Measurements from ENCODE around the gene SNAI3. TPM values are rescaled to one million over a fixed set of nuclear protein-coding genes. Genes with fewer than 3 reads are reported as not detected.
A peak's percentile ranks its signal among the peaks of the same experiment; 100 is the strongest.

Gene SNAI3
- total RNA-seq, 1 experiment from 2014 or later, result not detected

- H3K4me3 ChIP-seq (ENCODE audit: low read depth in 2 of 2, low read length in 2 of 2), result no peak overlapping the region
- intact Hi-C loops (cut with micrococcal nuclease; ENCODE audit: unreplicated experiment) (no loop called here), in situ Hi-C loops (cut with HindIII; ENCODE audit: low pct_unique_long_range_greater_than_20kb, low sequenced_read_pairs) (no loop called here)
- ATAC-seq (no peak), DNase-seq (ENCODE audit: low read depth, low spot score) (no peak)
- H3K36me3 ChIP-seq (ENCODE audit: control insufficient read depth, insufficient read depth, low read length), result no peaks in the 10 kb centered on the region
- H3K27ac ChIP-seq (ENCODE audit: low read length), result no peak overlapping the region
- BruUV-seq (replicated peaks), result no TSS peak
- no peak for TF ChIP-seq TCF7L2 (IDR thresholded peaks at IDR 0.05; ENCODE audit: low read depth, low read length)
- no peak for TF ChIP-seq POLR2AphosphoS5 (IDR thresholded peaks at IDR 0.05; ENCODE audit: low read depth, low read length)
- no peak for TF ChIP-seq CTCF (IDR thresholded peaks at IDR 0.05)
- no peak for TF ChIP-seq REST (IDR thresholded peaks at IDR 0.05; ENCODE audit: insufficient read depth in 1 of 2, low read depth in 2 of 2, low read length in 1 of 2)
- TF ChIP-seq SIN3A (IDR thresholded peaks at IDR 0.05; ENCODE audit: borderline replicate concordance, insufficient read depth, low read depth, low read length), result no peak
- H3K27me3 ChIP-seq (ENCODE audit: control insufficient read depth, insufficient read depth, low read length), result no peaks in the 10 kb centered on the region
- CTCF ChIA-PET, result interaction anchor here (0.6 kb wide), 1 partner anchor 535 kb away, joined by 4 read pairs; no protein-coding TSS in a partner anchor
- no peaks in the 10 kb centered on the region for H3K9me3 ChIP-seq (ENCODE audit: control insufficient read depth, insufficient read depth, low read depth, low read length)
- H3K4me1 ChIP-seq (ENCODE audit: control insufficient read depth, insufficient read depth, low read length), result no peaks in the 10 kb centered on the region
- POLR2A ChIA-PET, result no interaction called here
Observed at GRCh38 chr16:88629835-88630234, 56.5 kb downstream of the SNAI3 start.

- no peaks in the 10 kb centered on the region for H3K9me3 ChIP-seq (ENCODE audit: control insufficient read depth, insufficient read depth, low read depth, low read length)
- H3K4me3 ChIP-seq (ENCODE audit: low read depth in 2 of 2, low read length in 2 of 2), result no peak overlapping the region
- H3K36me3 ChIP-seq (ENCODE audit: control insufficient read depth, insufficient read depth, low read length), result no peaks in the 10 kb centered on the region
- TF ChIP-seq CTCF (IDR thresholded peaks at IDR 0.05), result peak; percentile 74
- TF ChIP-seq REST (IDR thresholded peaks at IDR 0.05; ENCODE audit: insufficient read depth in 1 of 2, low read depth in 2 of 2, low read length in 1 of 2), result no peak
- no peaks in the 10 kb centered on the region for H3K27me3 ChIP-seq (ENCODE audit: control insufficient read depth, insufficient read depth, low read length)
- ChIA-PET POLR2A (no interaction called here), CTCF (no interaction called here)
- ATAC-seq, result peak; percentile 69
- no peaks in the 10 kb centered on the region for H3K4me1 ChIP-seq (ENCODE audit: control insufficient read depth, insufficient read depth, low read length)
- in situ Hi-C loops (cut with HindIII; ENCODE audit: low pct_unique_long_range_greater_than_20kb, low sequenced_read_pairs), result no loop called here
- no TSS peak for BruUV-seq (replicated peaks)
- H3K27ac ChIP-seq (ENCODE audit: low read length), result no peak overlapping the region
- intact Hi-C loops (cut with micrococcal nuclease; ENCODE audit: unreplicated experiment), result no loop called here
- no peak for DNase-seq (ENCODE audit: low read depth, low spot score)
Observed at GRCh38 chr16:88628512-88628974, 57.8 kb downstream of the SNAI3 start.

Small RNAs within 50 kb of the gene (microRNA-seq; reads per million reads assigned to microRNA genes)
- gene MIR4722 (ENCODE audit: unreplicated experiment), result 1.3 reads per million

Other genes starting within 250 kb of the SNAI3 start
- gene ZFPM1, start 233.2 kb downstream of the SNAI3 start, total RNA-seq (2021; ENCODE audit: unreplicated experiment), result 3.9 TPM
- gene ZC3H18, start 116.1 kb downstream of the SNAI3 start, total RNA-seq (2021; ENCODE audit: unreplicated experiment), result 45.9 TPM
- not detected for gene IL17C, start 47.9 kb downstream of the SNAI3 start, total RNA-seq (2021; ENCODE audit: unreplicated experiment)
- 233 TPM for gene CYBA, start 35.5 kb downstream of the SNAI3 start, total RNA-seq (2021; ENCODE audit: unreplicated experiment)
- gene MVD, start 23.4 kb downstream of the SNAI3 start, total RNA-seq (2021; ENCODE audit: unreplicated experiment), result 96.8 TPM
- gene RNF166, start 19.9 kb upstream of the SNAI3 start, total RNA-seq (2021; ENCODE audit: unreplicated experiment), result 19.8 TPM
- 24.8 TPM for gene CTU2, start 20.0 kb upstream of the SNAI3 start, total RNA-seq (2021; ENCODE audit: unreplicated experiment)
- 175 TPM for gene PIEZO1, start 98.7 kb upstream of the SNAI3 start, total RNA-seq (2021; ENCODE audit: unreplicated experiment)
- 39.9 TPM for gene CDT1, start 117.3 kb upstream of the SNAI3 start, total RNA-seq (2021; ENCODE audit: unreplicated experiment)
- 231 TPM for gene APRT, start 125.4 kb upstream of the SNAI3 start, total RNA-seq (2021; ENCODE audit: unreplicated experiment)
- gene GALNS, start 170.4 kb upstream of the SNAI3 start, total RNA-seq (2021; ENCODE audit: unreplicated experiment), result 81.6 TPM
- gene TRAPPC2L, start 170.6 kb upstream of the SNAI3 start, total RNA-seq (2021; ENCODE audit: unreplicated experiment), result 73.8 TPM
- gene PABPN1L, start 180.2 kb upstream of the SNAI3 start, total RNA-seq (2021; ENCODE audit: unreplicated experiment), result not detected